Muscle of leg (tissue), 11 donors: ENCODE results near the gene TAF10. TPM values are rescaled to one million over a fixed set of nuclear protein-coding genes. Genes with fewer than 3 reads are reported as not detected.

ENCODE experiments used
- DNase-seq: peaks from one replicate; pipeline ENCODE4 v3.0.0; 2013
- H3K27ac ChIP-seq: one replicate; pipeline ENCODE4 v1.5.1; 2013; ENCODE audit warnings: mild to moderate bottlenecking, low read length, control low read depth
- H3K27me3 ChIP-seq: one replicate; pipeline ENCODE4 v1.6.1; 2013; ENCODE audit warnings: low read length; ENCODE audit not compliant: control insufficient read depth, insufficient read depth
- H3K36me3 ChIP-seq: one replicate; pipeline ENCODE4 v1.6.1; 2013; ENCODE audit warnings: low read length; ENCODE audit not compliant: control insufficient read depth, insufficient read depth
- H3K4me1 ChIP-seq: one replicate; pipeline ENCODE4 v1.6.1; 2013; ENCODE audit warnings: low read length; ENCODE audit not compliant: control insufficient read depth, insufficient read depth
- H3K4me3 ChIP-seq: one replicate; pipeline ENCODE4 v1.5.1; 2013; ENCODE audit warnings: low read length, control low read depth
- H3K9me3 ChIP-seq: replicated peaks from 2 replicates; pipeline ENCODE4 v1.6.1; 2013; ENCODE audit warnings: low read depth, low read length; ENCODE audit not compliant: control insufficient read depth
- WGBS: methylation state at CpG from one replicate; pipeline ENCODE4 v1.1.5; 2013; ENCODE audit warnings: missing lambda C conversion rate; ENCODE audit not compliant: insufficient coverage; 5-methylcytosine and 5-hydroxymethylcytosine counted together
- polyA plus RNA-seq, 8 donors: library from polyadenylated mRNA; unstranded; fragments of 120-200 nt; gene quantifications; one replicate each; pipeline versions ENCODE4 v1.2.1 to v1.2.3, GENCODE V29; 2013; ENCODE audit warnings: inconsistent platforms in 1 of 8, low replicate concordance in 1 of 8; ENCODE audit not compliant: insufficient read length in 8 of 8, insufficient read depth in 1 of 8
- total RNA-seq: library from RNA; stranded (reverse); fragments of 120-200 nt; gene quantifications from one replicate; pipeline ENCODE4 v1.2.4, GENCODE V29; 2013

The TAF10 gene
- total and polyA plus RNA-seq, 9 donors = 76.3 to 128 (median 106) TPM

DNA sequence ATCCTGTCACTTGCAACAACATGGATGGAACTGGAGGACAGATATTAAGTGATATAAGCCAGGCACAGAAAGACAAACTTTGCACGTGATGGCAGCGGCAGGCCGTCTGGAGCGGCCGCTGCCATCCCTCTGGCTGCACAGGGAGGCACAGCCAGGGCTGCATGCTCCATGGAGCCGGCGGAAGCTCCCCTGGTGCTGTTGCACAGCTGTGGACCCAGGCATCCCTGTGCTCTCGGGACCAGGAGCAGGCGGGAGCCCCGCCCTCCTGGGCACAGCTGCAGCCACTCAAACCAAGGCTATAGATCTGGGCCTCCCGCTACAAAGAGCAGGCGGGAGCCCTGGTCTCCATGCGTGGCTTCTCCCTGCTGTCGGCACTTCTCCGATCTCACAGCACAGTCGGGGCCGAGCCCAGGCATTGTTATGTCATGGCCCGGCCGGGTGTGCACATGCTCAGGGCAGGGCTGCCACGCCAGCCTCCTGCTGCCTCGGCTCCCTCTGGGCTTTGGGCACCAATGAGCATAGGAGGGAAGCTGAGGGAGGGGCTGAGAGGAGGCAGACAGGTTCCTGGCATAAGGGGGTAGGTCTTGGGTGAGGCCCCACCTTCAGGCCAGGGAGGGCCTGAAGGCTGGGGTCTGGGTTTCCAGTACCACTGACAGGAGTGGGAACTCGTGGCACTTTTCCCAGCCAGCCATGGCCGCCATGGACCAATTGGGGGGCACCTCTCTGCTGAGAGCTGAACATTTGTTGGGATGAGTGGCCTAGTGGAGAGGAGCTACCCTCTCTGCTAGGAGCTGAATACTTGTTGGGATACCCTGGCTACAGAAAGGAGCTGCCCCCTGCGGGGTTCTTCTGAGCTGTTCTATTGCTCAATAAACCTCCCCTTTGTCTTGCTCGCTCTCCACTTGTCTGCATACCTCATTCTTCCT lies 25.3 kb downstream of the TAF10 start:
- H3K4me1 ChIP-seq = no peaks in the 10 kb centered on the region
- DNase-seq = no peak
- no peak overlapping the region for H3K27ac ChIP-seq
- WGBS = 79% methylated on average over 25 of the region's 25 CpGs
- H3K9me3 ChIP-seq = peaks cover 14% of the 10 kb centered on the region
- no peaks in the 10 kb centered on the region for H3K27me3 ChIP-seq
- H3K36me3 ChIP-seq = peaks cover 3% of the 10 kb centered on the region
- no peak overlapping the region for H3K4me3 ChIP-seq

DNA sequence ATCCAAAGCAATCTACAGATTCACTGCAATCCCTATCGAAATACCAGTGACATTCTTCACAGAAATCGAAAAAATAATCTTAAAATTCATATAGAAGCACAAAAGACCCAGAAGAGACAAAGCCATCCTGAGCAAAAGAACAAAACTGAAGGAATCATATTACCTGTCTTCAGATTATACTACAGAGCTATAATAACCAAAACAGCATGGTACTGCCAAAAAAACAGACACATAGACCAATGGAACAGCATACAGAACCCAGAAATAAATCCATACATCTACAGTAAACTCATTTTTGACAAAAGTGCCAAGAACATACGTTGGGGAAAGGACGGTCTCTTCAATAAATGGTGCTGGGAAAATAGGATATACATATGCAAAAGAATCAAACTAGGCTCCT lies 27.5 kb downstream of the TAF10 start:
- WGBS = no CpG with 5 or more reads among the region's 4 CpGs
- peaks cover 9% of the 10 kb centered on the region for H3K36me3 ChIP-seq
- no peak overlapping the region for H3K27ac ChIP-seq

GRCh38 chr11:6583584-6583983 lies 28.4 kb downstream of the TAF10 start:
- no peaks in the 10 kb centered on the region for H3K27me3 ChIP-seq
- DNase-seq = no peak
- peaks cover 9% of the 10 kb centered on the region for H3K36me3 ChIP-seq
- no peak overlapping the region for H3K4me3 ChIP-seq
- no peaks in the 10 kb centered on the region for H3K4me1 ChIP-seq
- H3K9me3 ChIP-seq = peaks cover 16% of the 10 kb centered on the region
- no peak overlapping the region for H3K27ac ChIP-seq
- no CpG with 5 or more reads among the region's 1 CpG for WGBS

More for the DNA sequence above, 27.5 kb downstream of the TAF10 start:
- H3K27me3 ChIP-seq = no peaks in the 10 kb centered on the region
- no peak overlapping the region for H3K4me3 ChIP-seq
- peaks cover 16% of the 10 kb centered on the region for H3K9me3 ChIP-seq
- DNase-seq = no peak
- H3K4me1 ChIP-seq = no peaks in the 10 kb centered on the region

DNA sequence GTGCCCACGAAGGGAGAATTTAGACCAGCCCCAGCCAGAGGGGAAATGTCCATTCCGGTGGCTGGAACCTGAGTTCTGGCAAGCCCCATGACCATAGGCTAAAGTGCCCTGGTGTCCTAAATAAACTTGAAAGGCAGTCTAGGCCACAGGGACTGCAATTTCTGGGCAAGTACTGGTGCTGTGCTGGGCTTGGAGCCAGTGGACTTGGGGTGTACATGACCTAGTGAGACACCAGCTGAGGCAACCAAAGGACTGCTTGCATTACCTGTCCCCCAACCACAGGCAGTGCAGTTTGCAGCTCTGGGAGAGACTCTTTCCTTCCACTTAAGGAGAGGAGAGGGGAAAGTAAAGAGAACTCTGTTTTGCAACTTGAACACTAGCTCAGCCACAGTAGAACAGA lies 32.3 kb downstream of the TAF10 start:
- H3K4me1 ChIP-seq = peaks cover 5% of the 10 kb centered on the region
- no peaks in the 10 kb centered on the region for H3K27me3 ChIP-seq
- WGBS = 87% methylated on average over 2 of the region's 2 CpGs
- H3K36me3 ChIP-seq = peaks cover 6% of the 10 kb centered on the region
- no peak overlapping the region for H3K27ac ChIP-seq
- no peak overlapping the region for H3K4me3 ChIP-seq
- no peak for DNase-seq
- H3K9me3 ChIP-seq = peaks cover 13% of the 10 kb centered on the region

DNA sequence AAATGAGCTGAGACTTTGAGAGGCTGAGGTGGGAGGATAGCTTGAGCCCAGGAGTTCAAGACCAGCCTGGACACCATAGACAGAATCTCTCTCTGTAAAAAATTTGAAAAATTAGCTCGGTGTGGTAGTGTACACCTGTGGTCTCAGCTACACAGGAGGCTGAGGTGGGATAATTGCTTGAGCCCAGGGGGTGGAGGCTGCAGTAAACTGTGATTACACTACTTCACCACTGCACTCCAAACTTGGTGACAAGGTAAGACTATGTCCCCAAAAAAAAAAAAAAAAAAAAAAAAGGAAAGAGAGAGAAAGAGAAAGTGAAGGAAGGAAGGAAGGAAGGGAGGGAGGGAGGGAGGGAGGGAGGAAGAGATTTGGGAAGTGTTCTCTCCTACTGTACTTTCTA lies 33.9 kb downstream of the TAF10 start:
- H3K27me3 ChIP-seq = no peaks in the 10 kb centered on the region
- no peak for DNase-seq
- WGBS = no CpG with 5 or more reads among the region's 1 CpG
- H3K4me3 ChIP-seq = no peak overlapping the region
- no peak overlapping the region for H3K27ac ChIP-seq
- H3K36me3 ChIP-seq = peaks cover 6% of the 10 kb centered on the region
- H3K9me3 ChIP-seq = peaks cover 2% of the 10 kb centered on the region
- peaks cover 5% of the 10 kb centered on the region for H3K4me1 ChIP-seq

DNA sequence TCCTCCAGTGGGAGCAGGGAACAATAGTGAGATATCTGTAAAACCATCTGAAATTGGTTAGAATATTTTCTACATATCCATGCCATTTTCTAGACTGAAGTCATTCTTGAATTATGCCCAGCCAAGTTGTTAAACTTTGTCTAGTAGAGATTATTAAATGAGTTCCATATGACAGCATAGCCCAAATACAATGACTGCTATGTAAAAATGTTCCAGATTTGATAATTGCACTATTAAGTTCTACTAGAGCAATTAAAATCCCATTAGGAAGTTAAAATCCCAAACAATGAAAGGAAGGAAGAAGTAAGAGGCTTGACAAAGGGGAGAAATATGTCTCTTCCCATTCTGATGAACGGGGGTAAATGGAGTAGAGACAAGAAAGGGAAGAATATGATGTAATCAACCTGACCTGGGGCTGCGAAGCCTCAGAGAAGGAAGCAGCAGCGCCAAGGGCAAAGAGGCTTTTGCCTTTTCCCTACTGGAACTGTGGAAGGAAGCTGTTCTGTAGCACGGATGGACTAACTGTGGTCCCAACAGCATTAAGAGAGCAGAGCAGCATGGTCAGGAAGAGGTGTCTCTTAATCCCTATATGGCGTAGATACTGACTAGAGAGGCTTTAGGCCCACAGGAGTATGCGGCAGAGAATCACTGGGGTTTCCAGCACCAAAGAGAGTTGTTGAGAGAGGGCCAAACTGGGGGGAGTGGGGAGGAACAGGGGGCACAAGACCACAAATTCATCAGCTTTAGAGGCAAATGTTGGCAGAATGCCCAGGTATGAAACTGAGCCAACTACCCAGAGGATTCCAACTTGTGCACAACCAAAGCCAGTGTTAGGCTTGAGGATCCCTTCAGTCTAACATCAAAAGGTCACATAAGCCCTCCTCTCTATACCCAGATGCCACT lies 35.3 kb downstream of the TAF10 start:
- H3K36me3 ChIP-seq = peaks cover 6% of the 10 kb centered on the region
- peak overlapping the region; percentile 43 for H3K27ac ChIP-seq
- no peaks in the 10 kb centered on the region for H3K27me3 ChIP-seq
- 25% methylated on average over 5 of the region's 6 CpGs for WGBS
- H3K4me1 ChIP-seq = peaks cover 5% of the 10 kb centered on the region
- DNase-seq = peak; percentile 75
- H3K4me3 ChIP-seq = no peak overlapping the region
- peaks cover 2% of the 10 kb centered on the region for H3K9me3 ChIP-seq

DNA sequence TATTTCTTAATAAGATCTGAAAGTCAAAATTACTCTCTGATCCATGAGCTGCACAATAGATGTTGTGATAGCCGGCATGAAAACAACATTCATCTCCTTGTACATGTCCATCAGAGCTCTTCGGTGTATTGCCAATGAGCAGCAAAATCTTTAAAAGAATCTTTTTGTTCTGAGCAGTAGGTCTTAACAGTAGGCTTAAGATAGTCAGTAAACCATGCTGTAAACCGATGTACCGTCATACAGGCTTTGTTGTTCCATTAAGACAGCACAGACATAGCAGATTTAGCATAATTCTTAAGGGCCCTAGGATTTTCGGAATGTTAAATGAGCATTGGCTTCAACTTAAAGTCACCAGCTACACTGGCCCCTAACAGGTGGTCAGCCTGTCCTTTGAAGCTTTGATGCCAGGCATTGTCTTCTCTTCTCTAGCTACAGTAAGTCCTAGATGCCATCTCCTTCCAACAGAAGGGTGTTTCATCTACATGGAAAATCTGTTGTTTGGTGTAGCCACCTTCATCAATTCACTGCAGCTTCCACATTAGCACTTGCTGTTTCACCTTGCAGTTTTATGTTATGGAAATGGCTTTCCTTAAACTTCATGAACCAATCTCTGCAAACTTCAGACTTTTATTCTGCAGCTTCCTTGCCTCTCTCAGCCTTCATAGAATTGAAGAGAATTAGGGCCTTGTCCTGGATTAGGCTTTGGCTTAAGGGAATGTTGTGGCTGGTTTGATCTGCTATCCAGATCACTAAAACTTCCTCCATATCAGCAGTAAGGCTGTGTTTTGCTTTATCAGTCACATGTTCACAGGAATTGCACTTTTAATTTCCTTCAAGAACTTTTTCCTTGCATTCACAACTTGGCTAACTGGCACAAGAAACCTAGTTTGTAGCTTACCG lies 37.0 kb downstream of the TAF10 start:
- DNase-seq = no peak
- 86% methylated on average over 2 of the region's 6 CpGs for WGBS
- H3K27ac ChIP-seq = no peak overlapping the region
- H3K27me3 ChIP-seq = no peaks in the 10 kb centered on the region
- peaks cover 8% of the 10 kb centered on the region for H3K36me3 ChIP-seq
- H3K4me1 ChIP-seq = peaks cover 8% of the 10 kb centered on the region
- no peak overlapping the region for H3K4me3 ChIP-seq
- H3K9me3 ChIP-seq = no peaks in the 10 kb centered on the region

DNA sequence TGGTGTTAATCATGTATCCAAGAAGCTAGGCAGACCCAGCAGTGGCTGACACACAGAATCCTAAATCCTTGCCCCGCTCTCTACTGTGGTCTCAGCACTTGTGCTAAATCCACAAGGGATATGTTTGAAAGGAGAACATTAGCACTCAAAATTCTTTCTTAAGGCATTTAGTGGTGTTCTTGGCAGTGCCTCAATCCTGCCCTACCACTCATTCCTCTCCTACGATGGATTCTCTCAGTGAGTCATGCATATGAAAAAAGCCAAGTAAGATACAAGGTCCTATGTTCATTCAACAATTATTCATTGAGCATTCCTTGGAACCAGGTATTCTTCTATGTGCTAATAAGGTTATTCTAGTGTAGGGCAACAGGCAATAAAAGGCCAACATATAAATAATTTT lies 39.8 kb downstream of the TAF10 start:
- DNase-seq = no peak
- Histone ChIP-seq H3K27ac (no peak overlapping the region), H3K4me1 (peaks cover 20% of the 10 kb centered on the region), H3K4me3 (no peak overlapping the region), H3K9me3 (no peaks in the 10 kb centered on the region), H3K27me3 (no peaks in the 10 kb centered on the region), H3K36me3 (peaks cover 9% of the 10 kb centered on the region)
- WGBS = no CpG with 5 or more reads among the region's 2 CpGs

DNA sequence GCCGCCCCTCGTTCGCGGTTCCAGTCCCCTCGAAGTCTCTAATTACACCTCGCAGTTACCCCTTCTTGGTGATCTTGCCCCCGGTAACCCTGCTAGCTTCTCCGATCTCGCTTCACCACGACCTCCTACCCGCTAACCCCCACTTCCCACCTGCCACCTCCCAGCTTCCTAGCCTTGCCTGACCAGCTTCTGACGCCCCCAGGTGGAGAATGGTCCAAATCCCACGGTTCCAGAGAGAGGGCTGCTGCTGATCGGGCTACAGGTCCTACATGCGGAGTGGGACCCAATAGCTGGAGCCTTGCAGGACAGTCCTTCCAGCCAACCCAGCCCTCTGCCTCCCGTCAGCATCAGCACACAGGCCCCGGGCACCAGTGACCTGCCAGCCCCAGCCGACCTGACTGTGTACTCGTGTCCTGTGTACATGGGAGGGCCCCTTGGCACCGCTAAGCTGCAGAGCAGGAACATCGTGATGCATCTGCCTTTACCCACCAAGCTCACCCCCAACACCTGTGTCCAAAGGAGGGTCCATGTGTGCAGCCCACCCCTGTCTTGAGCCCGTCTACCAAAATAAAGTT lies 40.5 kb downstream of the TAF10 start:
- DNase-seq = no peak
- Histone ChIP-seq H3K36me3 (peaks cover 9% of the 10 kb centered on the region), H3K4me3 (no peak overlapping the region), H3K27me3 (no peaks in the 10 kb centered on the region), H3K4me1 (peaks cover 15% of the 10 kb centered on the region), H3K9me3 (no peaks in the 10 kb centered on the region), H3K27ac (no peak overlapping the region)
- WGBS = 46% methylated on average over 20 of the region's 22 CpGs
